ENCODE data around the gene AKAP11. TPM values are rescaled to one million over a fixed set of nuclear protein-coding genes. Genes with fewer than 3 reads are reported as not detected.

The AKAP11 gene
- total RNA-seq, 4 donors from 2014 or later = 15.8 to 34.4 (median 20.7) TPM

- 95% methylated on average over 6 of the region's 6 CpGs for WGBS
- H3K4me1 ChIP-seq = peaks cover 33% of the 10 kb centered on the region
- no peak overlapping the region for H3K27ac ChIP-seq
- no peak for DNase-seq (ENCODE audit: low spot score in 2 of 2)
- H3K9me3 ChIP-seq = no peaks in the 10 kb centered on the region
- H3K4me3 ChIP-seq = no peak overlapping the region
- TF ChIP-seq POLR2AphosphoS5 (IDR thresholded peaks at IDR 0.05) = no peak
- no peak for TF ChIP-seq POLR2A (IDR thresholded peaks at IDR 0.05)
- TF ChIP-seq CTCF (IDR thresholded peaks at IDR 0.05) = no peak
- TF ChIP-seq EP300 (IDR thresholded peaks at IDR 0.05) = no peak
- H3K36me3 ChIP-seq = no peaks in the 10 kb centered on the region
- no peaks in the 10 kb centered on the region for H3K27me3 ChIP-seq
Observed at GRCh38 chr13:42270160-42270856, 1.6 kb upstream of the AKAP11 start.

GRCh38 chr13:42270857-42271215, 1.1 kb upstream of the AKAP11 start:
- TF ChIP-seq POLR2AphosphoS5 (IDR thresholded peaks at IDR 0.05) (no peak), CTCF (IDR thresholded peaks at IDR 0.05) (no peak), EP300 (IDR thresholded peaks at IDR 0.05) (no peak), POLR2A (IDR thresholded peaks at IDR 0.05) (no peak)
- Histone ChIP-seq H3K4me1 (peaks cover 36% of the 10 kb centered on the region), H3K36me3 (no peaks in the 10 kb centered on the region), H3K27ac (no peak overlapping the region), H3K4me3 (peak overlapping the region; percentile 83), H3K9me3 (no peaks in the 10 kb centered on the region), H3K27me3 (no peaks in the 10 kb centered on the region)
- WGBS = 82% methylated on average over 6 of the region's 6 CpGs
- no peak for DNase-seq (ENCODE audit: low spot score in 2 of 2)

- DNase-seq (ENCODE audit: low spot score in 2 of 2) = peak; percentile 95 to 96
- H3K36me3 ChIP-seq = no peaks in the 10 kb centered on the region
- peak overlapping the region; percentile 93 for H3K27ac ChIP-seq
- 2% methylated on average over 43 of the region's 57 CpGs for WGBS
- H3K27me3 ChIP-seq = no peaks in the 10 kb centered on the region
- H3K4me1 ChIP-seq = peaks cover 36% of the 10 kb centered on the region
- H3K4me3 ChIP-seq = peak overlapping the region; percentile 83
- H3K9me3 ChIP-seq = no peaks in the 10 kb centered on the region
- TF ChIP-seq POLR2AphosphoS5 (IDR thresholded peaks at IDR 0.05) (peak in 1 of 3 donors; percentile 55), EP300 (IDR thresholded peaks at IDR 0.05) (no peak), POLR2A (IDR thresholded peaks at IDR 0.05) (no peak)
Observed at GRCh38 chr13:42271337-42272114, 426 bp upstream of the AKAP11 start.

- H3K9me3 ChIP-seq = no peaks in the 10 kb centered on the region
- WGBS = 6% methylated on average over 4 of the region's 4 CpGs
Observed at GRCh38 chr13:42272804-42273175, 838 bp downstream of the AKAP11 start.

GRCh38 chr13:42274386-42275097, 2.6 kb downstream of the AKAP11 start:
- TF ChIP-seq POLR2AphosphoS5 (IDR thresholded peaks at IDR 0.05) (no peak), CTCF (IDR thresholded peaks at IDR 0.05) (no peak), POLR2A (IDR thresholded peaks at IDR 0.05) (no peak), EP300 (IDR thresholded peaks at IDR 0.05) (no peak)
- H3K27me3 ChIP-seq = no peaks in the 10 kb centered on the region
- no peaks in the 10 kb centered on the region for H3K36me3 ChIP-seq
- H3K27ac ChIP-seq = no peak overlapping the region
- whole genome bisulfite sequencing = 75% methylated on average over 10 of the region's 10 CpGs
- no peak for DNase-seq (ENCODE audit: low spot score in 2 of 2)
- H3K4me1 ChIP-seq = peaks cover 37% of the 10 kb centered on the region
- H3K4me3 ChIP-seq = no peak overlapping the region
- no peaks in the 10 kb centered on the region for H3K9me3 ChIP-seq

More at GRCh38 chr13:42272804-42273175, 838 bp downstream of the AKAP11 start:
- no peak for TF ChIP-seq EP300 (IDR thresholded peaks at IDR 0.05)
- no peak for TF ChIP-seq POLR2AphosphoS5 (IDR thresholded peaks at IDR 0.05)
- TF ChIP-seq POLR2A (IDR thresholded peaks at IDR 0.05) = no peak
- no peak for TF ChIP-seq CTCF (IDR thresholded peaks at IDR 0.05)
- no peak for DNase-seq (ENCODE audit: low spot score in 2 of 2)
- Histone ChIP-seq H3K27me3 (no peaks in the 10 kb centered on the region), H3K27ac (peak overlapping the region; percentile 93), H3K4me3 (peak overlapping the region; percentile 83), H3K36me3 (no peaks in the 10 kb centered on the region), H3K4me1 (peaks cover 36% of the 10 kb centered on the region)
